Measurements from ENCODE around the gene FKBP10.

FKBP10 gene

DNA sequence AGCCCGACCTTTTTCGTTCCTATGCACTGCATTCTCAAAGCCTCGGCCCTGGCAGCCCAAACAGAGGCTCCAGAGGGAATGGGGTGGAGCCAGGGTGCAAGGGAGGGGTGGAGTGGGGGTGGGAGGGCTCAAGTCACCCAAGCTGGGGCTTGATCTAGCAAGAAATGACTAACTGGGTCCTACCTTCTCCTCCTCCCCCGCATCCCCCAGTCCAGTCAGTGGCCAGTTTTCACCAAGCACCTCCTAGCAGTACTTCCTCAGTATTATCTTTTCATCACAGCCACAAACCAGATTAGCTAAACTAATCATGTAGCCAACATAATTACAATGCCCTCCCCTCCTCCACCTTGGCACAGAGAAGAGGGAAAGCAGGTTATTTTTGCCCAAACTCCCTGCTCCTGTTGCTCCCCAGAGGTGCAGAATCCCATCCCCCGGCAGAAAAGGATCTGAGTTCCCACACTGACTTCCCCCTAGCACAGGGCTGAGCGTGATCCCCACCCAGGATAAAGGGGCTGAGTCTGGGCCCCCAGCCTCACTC, 28.5 kb upstream of the FKBP10 start:
- DNase-seq = no peak

DNA sequence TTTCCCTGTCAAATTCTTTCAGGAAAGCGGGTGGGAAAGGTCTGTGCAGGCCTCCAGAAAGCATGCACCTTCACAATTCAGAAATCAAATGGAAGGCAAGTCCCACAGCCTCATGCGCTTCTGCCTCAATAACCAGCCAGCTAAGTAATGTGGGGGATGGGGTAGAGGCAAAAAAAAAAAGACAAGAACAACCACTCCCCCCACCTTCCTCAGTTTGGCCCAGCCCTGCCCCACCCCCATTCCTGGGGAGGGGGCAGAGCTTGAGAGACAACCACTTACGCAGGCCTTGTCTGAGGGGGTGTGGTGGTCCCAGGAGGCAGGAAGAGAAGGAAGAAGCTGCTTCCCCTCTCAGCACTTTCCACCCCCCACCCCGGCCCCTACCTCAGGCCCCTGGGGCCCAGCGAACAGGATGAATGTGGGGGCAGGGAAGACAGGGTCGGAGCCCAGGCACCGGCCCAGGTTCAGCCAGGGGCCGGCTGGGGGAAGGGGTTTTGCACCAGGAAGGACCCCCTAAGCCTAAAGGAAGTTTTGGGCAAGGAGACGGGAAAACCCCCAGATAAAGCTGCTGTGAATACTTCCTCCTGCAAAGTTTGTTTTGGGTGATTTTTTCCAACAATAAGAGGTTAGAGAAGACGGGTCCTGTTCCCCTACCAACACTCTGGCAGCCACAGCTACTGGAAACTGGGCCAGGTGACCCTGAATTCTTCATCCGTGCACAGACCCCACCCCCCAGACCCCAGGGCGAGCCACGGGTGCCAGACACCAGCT, 27.5 kb upstream of the FKBP10 start:
- no peak for DNase-seq

DNA sequence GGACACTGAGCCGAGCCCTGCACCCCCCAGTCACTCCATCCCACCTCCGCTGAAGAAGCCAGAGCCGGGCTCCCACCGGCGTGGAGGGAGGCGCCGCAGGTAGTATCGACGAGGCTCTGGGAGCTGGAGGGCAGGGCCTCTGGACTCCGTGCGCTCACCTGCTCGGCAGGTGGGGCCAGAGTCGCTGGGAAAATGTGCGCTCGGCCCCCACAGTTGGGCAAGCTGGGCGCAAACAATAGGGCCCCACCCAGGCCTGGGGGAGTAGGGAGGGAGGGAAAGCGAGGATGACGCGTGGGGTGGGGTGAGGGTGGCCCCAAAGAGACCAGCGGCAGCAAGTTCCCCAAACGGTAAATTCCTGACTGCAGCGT, 27.0 kb upstream of the FKBP10 start:
- no peak for DNase-seq

DNA sequence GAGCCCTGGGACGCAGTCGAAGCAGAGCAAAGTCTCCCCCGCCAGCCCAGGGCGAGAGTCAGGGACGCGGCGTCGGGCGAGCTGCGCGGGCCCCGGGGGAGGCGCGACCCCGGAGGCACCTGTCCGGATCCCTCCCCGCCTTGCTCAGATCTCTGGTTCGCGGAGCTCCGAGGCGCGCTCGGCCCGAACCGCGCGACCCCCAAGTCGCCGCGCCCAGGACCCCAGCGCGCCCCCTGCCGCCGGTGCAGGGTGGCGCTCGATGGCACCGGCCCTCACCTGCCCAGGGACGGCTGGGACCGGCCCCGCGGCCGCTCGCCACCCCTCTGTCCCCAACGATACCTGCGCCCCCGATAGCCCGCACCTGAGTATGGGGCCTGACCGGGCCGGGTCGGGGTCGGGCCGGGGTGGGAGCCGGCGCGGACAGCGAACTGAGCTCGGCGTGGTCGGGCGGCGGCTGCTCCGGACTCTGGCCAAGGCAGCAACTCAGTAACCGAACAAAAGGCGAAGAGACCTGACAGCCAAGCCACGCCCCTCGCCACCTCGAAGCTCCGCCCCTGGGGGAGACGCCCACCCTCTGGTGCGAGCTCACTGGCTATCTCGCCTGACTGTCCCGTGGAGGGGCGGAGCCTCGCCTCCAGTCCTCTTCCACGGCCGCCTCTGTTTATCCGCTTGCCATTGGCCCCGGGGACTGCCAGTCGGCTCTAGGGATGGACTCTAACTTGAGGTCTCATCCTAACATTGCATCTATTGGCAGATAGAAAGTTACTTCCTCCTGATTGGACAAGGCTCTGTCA, 26.4 kb upstream of the FKBP10 start, which contains the start of gene JUP:
JUP (minus strand) TSS at position 485 of the 794 bp plus-strand sequence. CDS start 14,857 bp downstream, outside the sequence.
- peak; percentile 94 for DNase-seq

DNA sequence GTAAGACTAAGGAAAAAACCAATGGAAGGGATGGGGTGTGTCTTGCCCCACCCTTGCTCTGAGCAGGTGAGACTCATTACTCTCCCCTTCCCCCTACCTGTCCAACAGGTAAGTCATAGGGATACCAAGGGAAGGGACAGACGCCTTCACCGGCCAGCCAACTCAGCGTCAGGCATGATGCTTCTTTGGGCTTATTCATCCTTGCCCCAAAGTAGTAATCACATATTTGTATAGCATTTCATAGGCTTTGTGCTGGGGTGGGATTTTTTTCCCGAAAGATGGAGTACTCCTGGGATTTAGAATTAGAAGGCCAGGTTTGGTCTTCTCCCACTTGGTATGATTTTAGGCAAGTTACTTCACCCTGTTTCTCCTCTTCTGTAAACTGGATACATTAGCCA, 25.8 kb upstream of the FKBP10 start:
- no peak for DNase-seq

DNA sequence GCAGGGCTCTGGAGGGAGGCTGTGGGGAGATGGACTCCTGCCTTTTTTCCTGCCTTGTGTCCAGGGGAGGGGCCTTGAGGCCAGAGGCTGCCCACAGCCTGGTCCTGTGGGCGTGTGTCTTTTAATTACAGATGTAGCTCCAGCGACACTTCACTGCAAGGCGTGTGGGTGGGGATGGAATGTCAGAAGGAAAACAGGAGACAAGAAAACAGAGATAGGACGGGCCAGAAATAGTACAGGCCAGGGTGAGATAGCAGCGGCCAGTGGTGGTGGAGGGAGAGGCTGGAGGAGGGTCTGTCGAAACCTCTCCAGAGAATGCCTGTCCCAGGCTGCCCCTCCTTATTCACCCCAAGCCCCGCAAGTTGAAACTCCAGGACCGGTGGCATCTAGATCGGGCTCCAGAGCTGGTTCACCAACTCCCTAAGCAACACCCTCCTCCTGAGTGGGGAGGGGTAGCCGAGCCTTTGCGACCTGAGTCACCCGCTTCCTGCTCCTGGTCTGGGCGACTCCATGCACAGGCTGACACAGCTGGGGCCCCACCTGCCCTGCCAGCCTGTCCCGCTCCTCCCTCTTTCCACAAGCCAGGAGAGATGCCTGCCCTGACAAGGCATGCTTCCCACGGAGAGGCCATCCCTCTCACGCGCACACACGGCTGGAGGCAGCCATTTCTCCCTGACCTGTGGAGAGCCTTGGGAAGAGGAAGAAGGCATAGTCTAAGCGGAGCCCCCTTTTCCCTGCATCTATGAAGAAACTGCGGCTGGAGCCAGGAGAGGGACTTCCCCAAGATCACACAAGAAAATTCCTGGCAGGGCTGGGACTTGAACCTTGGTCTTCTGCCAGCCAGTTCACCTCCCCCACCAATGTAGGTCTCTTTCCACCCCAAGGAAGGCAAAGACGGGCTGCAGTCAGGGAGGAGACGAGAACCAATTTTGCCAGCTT, 19.7 kb upstream of the FKBP10 start:
- no peak for DNase-seq

DNA sequence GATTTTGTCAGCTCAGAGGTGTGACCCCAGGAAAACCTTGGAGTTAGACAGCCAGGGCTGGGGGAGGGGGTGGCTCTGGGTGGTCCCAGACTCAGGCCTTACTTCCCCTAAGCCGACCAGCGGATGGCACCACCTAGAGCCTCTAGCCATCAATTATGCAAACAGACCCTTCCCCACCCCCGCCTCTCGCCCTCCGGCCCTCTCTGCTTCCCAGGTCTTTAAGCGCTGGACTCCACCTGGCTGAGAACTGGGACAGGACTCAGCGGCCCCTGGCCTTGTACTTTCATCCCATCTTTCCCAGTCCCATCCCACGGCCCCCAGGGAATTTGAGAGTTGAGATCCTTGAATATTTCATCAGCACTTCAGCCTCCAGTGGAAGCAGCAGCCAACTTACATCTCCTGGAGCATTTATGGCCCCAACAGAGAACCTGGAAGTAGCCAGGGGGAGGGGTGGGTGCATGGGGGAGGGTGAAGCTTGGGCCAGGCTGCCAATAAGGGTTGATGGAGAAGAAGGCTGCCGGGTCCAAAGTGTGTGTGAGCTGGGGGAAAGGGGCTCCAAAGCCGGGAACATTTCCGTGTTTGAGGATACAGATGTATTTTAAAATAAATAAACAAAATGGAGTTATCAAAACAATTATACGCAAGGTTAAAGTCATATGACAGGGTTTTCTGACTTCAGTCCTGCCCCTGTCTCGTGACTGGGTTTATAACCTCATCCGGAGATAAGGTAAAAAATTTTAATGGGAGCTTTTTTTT, 18.8 kb upstream of the FKBP10 start:
- DNase-seq = no peak

DNA sequence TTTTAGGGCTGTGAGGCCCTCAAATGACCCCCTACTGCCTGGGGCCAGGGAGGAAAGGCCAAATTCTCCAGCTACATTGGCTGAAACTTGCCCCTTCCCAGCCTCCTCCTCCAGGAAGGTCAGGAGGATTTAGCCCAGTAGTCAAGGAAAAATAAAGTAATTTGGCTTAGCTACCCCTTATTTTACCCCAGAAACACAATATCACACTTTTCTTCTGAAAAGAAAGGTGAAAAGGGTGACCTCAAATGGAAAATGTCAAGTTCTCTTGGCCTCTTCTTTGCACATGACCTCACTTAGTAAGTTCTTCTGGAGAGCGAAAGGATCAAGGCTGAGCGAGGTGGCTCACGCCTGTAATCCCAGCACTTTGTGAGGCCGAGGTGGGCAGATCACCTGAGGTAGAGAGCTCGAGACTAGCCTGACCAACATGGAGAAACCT, 18.2 kb upstream of the FKBP10 start:
- no peak for DNase-seq

DNA sequence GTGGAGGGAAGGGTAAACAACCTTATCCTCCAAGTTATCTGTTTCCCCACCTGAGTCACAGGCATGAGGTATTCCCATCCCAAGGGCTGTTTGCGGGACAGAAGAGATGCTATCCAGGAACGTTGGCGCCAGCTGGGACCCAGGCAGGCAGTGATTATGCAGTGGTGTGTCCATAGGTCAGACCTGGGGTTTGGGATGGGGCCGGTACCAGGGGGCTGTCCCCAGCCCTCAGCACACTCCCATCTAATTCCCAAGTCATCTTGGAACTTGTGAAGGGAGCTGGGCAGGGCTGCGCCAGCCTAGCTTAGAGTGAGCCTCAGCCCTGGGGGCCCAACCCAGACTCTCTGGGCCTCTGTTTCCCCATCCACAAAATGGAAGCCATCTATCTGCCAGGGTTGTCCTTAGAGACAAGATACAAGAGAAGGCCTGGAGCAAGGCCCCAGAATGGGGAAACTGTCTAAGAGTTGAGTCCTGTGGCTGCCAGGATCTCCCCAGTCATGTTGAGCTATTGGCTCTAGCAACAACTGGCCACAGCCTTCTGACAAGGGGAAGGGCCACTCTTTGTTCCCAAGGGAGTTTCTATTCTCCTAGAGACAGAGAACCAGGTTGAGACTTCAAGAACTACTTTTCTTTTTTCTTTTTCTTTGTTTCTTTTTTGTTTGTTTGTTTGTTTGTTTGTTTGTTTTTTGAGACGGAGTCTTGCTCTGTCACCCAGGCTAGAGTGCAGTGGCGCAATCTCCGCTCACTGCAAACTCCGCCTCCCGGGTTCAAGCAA, 16.5 kb upstream of the FKBP10 start:
- no peak for DNase-seq

DNA sequence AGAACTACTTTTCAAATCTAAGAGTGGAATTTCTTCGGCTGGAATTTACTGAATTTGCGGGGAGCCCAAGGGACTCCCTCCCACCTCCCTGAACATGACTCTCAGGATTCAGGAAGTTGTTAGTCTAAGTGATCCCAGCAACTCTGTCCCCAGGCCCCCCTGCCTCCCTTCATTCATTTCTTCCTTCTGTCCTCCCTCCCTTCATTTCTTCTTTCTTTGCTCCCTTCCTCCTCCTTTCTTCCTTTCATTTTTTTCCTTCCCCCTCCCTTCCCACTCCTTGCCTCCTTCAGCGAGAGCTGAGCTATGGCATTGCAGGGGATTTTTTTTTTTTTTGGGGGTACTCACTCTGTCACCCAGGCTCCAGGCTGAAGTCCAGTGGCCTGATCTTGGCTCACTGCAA, 15.4 kb upstream of the FKBP10 start:
- DNase-seq = no peak

DNA sequence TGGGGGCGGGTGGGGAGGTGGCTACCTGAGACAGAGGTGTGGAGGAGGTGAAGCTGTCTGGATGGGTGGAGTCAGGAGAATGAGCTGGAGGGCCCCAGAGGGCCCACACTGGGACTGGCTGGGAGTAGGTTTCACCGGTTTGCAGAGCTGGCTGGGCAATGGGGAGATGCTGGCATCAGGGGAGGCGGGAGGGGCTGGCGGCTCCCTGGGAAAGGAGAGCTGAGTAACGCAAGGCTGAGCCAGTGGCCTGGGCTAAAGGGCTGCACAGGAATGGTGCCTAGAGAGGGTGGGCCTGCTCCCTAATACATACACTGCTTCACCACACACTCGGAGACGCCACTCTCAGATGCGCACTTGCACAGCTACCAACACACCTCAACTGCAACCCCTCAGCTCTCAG, 13.4 kb upstream of the FKBP10 start:
- DNase-seq = no peak

DNA sequence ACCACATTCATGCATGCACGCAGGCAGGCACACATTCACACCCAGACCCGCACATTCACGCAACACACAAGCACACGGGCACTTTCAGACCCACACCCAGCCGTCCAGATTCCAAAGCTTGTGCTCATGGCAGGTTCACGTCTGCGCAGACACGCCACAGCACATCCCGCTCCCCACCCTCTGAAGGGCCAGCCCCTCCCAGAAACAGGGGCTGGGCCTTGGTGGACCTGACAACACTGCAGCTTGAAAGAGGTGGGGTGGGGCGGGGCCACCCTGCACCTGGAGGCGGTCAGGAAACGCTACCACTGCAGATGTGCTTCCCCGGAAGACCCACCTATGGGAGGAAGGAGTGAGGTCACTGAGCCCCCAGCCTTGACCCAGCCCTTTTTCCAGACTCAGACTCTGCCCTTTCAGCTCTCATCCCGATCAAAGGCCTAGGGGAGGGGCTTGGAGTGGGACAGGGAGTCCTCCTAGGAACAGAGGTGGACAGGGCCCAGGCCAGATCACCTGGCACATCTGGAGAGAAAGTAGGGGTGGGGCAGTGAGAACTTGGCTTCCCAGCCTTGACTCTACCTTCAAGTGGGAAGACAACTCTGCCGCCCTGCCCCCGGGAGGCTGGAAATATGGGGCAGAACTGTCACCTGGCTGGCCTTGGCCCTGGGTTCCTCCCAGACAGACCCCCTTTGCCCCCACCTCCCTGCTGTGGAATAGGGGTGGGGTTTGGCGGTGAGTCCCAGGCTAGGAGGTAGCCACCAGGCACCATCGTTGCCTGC, 12.0 kb upstream of the FKBP10 start:
- no peak for DNase-seq

DNA sequence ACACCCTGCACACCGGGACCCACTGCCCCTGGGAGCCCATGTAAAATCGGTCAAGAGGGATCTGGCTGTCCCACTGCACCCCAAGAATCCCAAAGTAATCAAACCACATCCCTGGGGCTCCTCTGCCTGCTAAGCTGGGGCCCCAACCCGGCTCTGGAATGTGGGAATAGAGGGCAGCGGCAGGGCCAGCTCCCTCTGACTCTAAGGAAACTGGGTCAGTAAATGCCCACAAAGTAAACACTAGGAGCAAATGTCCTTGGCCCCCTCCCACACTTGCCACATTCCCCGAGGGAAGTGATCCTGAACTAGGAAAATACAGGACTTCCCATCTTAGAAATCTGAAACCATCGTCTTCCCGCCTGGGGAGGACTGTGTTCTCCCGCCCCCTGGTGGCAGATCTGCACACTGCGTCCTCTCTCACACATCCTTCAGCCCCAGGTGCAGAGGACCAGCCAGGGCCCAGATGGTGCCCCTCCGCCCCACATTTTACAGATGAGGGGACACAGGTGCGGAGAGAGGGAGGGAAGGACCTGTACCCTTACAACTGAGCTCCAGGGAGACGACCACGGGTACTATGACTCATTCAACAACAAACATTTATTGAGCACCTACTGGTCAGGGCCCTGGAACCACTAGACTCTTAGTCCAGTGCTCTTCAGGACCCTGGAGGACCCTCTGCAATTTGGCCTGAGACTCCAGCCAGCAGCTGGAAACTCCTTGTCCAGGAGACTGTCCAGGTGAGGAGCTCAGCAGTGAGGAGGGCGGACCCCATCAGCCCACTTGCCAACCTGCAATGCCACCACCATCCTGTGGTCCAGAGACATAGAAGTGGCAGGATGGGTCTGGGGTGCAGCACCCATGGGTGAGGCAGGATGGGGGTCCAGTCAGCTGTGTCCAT, 11.2 kb upstream of the FKBP10 start:
- peak; percentile 61 for DNase-seq

DNA sequence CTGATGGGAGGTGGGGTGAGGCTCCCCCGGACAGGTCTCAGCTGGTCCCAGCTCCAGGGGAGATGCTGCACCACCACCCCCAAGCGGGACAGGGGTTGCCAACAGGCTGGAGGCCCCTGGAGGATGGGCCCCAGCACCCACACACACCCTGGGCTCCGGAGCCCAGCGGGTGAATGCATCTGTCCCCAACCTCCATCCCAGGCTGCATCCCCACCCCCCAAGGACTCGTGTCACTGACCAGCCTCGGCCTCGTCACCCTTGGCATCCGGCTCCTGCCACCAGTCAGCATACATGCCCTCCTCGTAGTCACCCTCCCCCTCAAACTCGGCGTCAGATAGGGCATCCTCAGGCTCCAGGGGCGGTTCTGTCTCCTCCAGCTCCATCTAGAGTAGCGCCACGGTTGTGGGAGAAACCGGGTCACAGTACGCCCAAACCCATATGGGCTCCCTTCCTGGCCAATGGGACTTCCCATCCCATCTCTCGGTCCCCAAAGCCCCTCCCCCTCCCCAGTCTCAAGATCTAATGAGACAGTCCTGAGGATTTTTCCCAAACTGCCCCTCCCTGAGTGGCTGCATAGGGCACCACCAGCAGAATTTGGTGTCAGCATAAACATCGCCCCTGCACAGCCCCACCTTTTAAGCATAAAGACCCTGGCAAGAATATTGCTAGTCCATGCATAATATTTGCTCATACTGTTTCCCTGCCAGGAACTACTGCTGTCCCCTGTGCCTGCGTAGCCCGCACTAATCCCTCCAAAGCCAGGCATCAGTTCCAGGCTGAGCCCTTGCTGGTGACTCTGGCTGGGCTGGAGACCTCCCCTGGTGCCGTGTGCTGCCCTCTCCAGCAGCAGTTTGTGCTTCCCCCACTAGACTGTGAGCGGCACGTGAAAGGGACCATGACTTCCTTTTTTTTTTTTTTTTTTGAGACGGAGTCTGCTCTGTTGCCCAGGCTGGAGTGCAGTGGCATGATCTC, 9.5 kb upstream of the FKBP10 start:
- peak; percentile 21 for DNase-seq

DNA sequence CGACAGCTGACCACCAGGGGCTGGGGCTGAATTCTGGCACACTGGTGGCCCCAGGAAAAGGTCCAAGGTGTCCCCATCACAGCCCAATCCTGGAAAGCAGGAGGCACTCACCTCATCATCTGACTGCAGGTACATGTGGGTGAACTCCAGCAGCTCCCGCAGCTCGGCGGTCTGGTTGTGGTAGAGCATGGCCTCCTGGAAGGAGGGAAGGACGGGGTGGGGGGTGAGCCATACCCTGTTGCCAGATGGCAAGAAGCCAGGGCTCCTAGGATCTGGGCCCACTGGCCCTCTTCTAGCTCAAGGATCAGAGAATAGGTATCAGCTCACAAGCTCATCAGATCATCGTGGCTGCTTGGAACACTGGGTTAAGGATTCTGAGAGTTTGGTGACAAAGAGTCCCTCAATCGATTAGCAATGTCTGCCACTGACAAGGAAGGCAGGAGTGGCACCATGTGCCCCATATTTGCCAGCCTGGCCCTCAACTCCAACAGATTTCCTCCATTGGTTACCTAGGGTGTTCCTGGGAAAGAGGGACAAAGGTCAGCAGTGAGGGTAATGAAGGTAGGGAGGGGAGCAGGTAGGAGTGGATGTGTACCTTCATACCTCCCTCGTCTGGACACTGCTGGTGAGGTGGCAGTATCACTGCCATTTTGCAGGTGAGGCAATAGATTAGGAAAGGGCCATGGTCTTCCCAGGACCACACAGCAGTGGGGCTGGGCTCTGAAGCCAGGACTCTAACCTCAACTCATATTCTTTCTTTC, 5.9 kb upstream of the FKBP10 start:
- DNase-seq = no peak

DNA sequence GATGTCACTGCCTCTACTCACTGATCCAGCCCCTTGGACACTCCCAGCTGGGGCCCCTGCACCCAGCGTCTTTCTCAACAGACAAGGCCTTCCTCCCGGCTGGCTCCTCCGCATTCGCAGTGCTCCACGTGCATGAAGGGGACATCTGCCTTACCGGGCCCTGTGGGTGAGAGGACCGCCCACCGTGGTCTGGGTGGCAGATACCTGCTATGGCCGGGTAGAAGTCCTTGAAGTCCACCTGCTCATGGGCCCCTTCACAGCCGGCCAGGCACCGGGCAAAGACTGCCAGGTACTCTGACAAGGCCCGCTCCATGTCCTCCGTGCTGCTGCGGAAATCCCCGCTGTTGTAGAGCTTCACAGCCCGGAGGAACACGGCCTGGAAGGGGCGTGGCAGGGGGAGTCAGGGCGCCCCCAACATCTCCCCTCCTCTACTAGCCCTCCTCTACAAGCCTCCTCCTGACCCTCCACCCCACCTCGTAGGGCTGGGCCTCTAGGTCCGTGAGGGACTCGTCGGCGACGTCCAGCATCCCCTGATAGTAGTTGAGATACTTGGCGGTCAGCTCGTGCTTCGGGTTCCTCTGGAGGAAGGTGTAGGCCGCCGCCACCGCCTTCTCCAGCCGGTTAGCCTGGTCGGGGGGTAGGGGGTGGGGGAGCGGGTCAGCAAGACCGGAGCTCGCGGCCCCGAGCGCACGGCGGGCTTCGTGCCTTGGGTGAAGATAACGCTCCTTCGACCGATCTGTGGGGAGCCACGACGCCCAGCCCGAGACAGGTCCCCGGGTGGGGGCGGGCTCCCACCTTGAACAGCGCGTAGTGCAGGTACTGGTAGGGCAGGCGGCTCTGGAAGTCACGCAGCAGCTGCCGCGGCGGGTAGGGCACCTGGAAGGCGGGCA, 1.9 kb upstream of the FKBP10 start:
- DNase-seq = peak; percentile 60

All from NCI-H1092 treated with DMSO at 0.1 percent for 48 hours (cell line).